SKM-1 (cell line): Measurements from ENCODE around the gene C10orf105.

ENCODE experiments used
- DNase-seq: peaks from one replicate; lab custom pipeline; 2025; ENCODE audit not compliant: unreplicated experiment; lab: John Stamatoyannopoulos, UW

The C10orf105 gene

GRCh38 chr10:71681977-71682376 is 37.6 kb downstream of the C10orf105 start:
- DNase-seq: no peak

GRCh38 chr10:71679425-71679824 is 40.2 kb downstream of the C10orf105 start:
- DNase-seq: no peak

- no peak for DNase-seq
Measured at GRCh38 chr10:71678057-71678805, 41.3 kb downstream of the C10orf105 start.

DNA sequence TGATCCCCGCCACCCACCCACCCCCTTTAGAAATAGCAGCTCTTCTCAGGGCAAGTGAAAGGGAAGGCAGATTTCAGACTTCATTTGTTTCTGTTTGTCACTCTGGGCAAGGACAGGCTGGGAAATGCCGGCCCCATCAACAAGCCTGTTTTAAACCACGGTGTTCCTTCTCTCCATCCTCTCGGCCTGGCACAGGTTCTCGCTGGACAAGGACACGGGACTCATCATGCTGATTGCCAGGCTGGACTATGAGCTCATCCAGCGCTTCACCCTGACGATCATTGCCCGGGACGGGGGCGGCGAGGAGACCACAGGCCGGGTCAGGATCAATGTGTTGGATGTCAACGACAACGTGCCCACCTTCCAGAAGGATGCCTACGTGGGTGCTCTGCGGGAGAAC is 42.3 kb downstream of the C10orf105 start:
- no peak for DNase-seq

GRCh38 chr10:71675295-71675970 is 44.1 kb downstream of the C10orf105 start:
- DNase-seq: no peak

DNA sequence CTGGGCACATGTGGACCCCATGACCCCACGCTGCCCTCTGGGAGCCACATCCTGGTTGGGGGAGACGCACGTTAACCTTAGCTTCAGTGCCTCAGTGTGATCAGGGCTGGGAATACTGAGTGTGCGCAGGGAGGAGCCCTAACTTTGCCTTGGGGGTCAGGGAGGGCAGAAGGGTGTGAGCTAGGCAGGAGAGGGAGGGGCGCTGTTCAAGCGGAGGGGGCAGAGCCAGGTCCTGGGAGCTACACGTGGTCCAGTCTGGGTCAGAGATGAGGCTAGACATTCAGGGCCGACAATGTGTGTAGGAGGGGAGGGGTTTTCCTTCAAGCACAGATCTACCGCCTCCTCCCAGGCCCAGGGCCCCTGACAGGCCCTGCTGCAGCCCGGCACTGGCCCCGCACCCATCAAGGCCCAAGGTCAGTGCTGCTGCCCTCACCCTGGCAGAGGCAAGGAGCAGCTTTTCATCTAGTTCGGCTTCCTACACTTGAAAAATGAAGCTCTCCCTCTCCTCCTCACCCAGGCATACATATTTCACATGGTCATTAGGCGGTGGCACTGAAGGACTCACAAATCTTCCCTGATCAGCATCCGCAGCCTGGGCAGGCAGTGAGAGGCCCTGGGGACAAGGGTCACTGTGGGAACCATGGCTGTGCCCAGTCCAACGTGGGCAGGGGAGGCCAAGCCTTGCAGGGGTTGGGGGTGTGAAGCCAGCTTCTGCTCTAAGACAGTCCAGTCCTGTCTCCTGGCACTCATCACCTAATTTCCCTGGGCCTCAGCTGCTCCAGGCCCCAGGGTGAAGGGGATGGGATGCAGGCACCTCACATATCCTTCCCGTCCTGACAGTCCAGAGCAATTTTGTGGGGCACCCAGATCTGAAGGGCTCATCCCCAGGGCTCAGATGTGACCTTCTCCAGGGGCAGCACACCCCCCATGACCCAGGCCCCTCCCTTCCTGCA is 47.3 kb downstream of the C10orf105 start:
- DNase-seq: no peak

GRCh38 chr10:71667387-71667752 is 52.2 kb downstream of the C10orf105 start:
- peak; percentile 37 for DNase-seq

GRCh38 chr10:71666639-71667386 is 52.8 kb downstream of the C10orf105 start:
- no peak for DNase-seq

- DNase-seq: no peak
Measured at GRCh38 chr10:71665456-71665855, 54.1 kb downstream of the C10orf105 start.

GRCh38 chr10:71664585-71664984 is 55.0 kb downstream of the C10orf105 start:
- DNase-seq: no peak

DNA sequence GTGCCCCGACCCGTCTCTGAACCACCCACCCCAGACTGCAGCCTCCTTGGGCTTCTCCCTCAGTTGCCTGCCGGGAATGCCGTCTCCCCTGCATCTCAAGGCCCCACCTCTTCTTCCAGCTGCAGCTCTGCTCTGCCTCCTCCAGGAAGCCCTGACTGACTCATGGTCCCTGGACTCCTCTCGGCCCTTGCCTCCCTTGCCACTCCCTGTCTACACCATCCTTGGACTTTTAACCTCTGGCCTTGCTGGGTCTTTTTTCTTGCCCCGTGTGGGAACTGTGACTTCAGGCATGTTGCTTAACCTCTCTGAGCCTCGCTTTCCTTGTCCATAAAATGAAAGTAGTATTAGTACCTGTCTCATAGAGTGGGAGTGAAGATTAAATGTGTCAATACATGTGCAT is 56.3 kb downstream of the C10orf105 start:
- no peak for DNase-seq

- DNase-seq: no peak
Measured at GRCh38 chr10:71661779-71662336, 57.7 kb downstream of the C10orf105 start.
